Endothelial cell of umbilical vein (primary cell): ENCODE results near the gene EPB42. TPM values are rescaled to one million over a fixed set of nuclear protein-coding genes. Genes with fewer than 3 reads are reported as not detected.

Source experiments
- BruUV-seq: library from RNA; stranded (reverse); fragments of 400-500 nt; replicated peaks from 2 replicates; lab custom pipeline; 2021; lab: Mats Ljungman, UMichigan
- CTCF ChIA-PET: fragments of 300-600, 350-600 bp; sonication (Branson Sonifier 250); formaldehyde crosslinking; loops from one replicate; lab custom pipeline; 2021; ENCODE audit warnings: antibody characterized with exemption, inconsistent platforms; lab: Charles Lee
- POLR2A ChIA-PET: fragments of 300-600, 350-600 bp; sonication (Branson Sonifier 250); formaldehyde crosslinking; loops from one replicate; lab custom pipeline; 2021; ENCODE audit warnings: antibody characterized with exemption, inconsistent platforms; lab: Charles Lee
- DNase-seq: peaks from one replicate; pipeline ENCODE4 v3.0.0-alpha.2; 2011; ENCODE audit warnings: low read depth, low spot score
- FAIRE-seq: peaks from 2 replicates; lab custom pipeline; 2011; peaks lifted over from hg19 to GRCh38; lab: Jason Lieb, UNC
- H2AFZ ChIP-seq: 2 replicates; pipeline ENCODE4 v1.6.0; 2012; ENCODE audit warnings: low read depth, low read length, control low read depth, inconsistent platforms
- H3K27ac ChIP-seq: 2 replicates; pipeline ENCODE4 v1.5.1; 2011; ENCODE audit warnings: low read depth, mild to moderate bottlenecking, control low read depth, low read length, moderate library complexity; ENCODE audit not compliant: insufficient read depth
- H3K27me3 ChIP-seq, 2 experiments: 2 replicates each; pipeline versions ENCODE4 v1.6.0 to v1.6.1; 2011; ENCODE audit warnings: low read length in 2 of 2, mixed read lengths in 1 of 2; ENCODE audit not compliant: control insufficient read depth in 2 of 2, insufficient read depth in 2 of 2
- H3K36me3 ChIP-seq, 2 experiments: 2 replicates in 1 of 2; 3 replicates in 1 of 2; pipeline ENCODE4 v1.5.1; 2011; ENCODE audit warnings: low read length in 2 of 2, mild to moderate bottlenecking in 1 of 2, moderate library complexity in 1 of 2; ENCODE audit not compliant: control insufficient read depth in 2 of 2, insufficient read depth in 2 of 2; ENCODE audit errors: extremely low read depth in 1 of 2
- H3K4me1 ChIP-seq: 3 replicates; pipeline ENCODE4 v1.5.1; 2011; ENCODE audit warnings: mild to moderate bottlenecking, low read length; ENCODE audit not compliant: control insufficient read depth, insufficient read depth; ENCODE audit errors: extremely low read depth
- H3K4me2 ChIP-seq: 2 replicates; pipeline ENCODE4 v1.6.1; 2011; ENCODE audit warnings: low read length, control low read depth, mixed read lengths; ENCODE audit not compliant: insufficient read depth
- H3K4me3 ChIP-seq, 3 experiments: fragments of 200-600 bp in 1 of 3; sonication (generic), shearing (Covaris generic) in 1 of 3; replicated peaks in 1 of 3; 2 replicates each; pipeline ENCODE4 v1.5.1; 2011 to 2016; ENCODE audit warnings: control low read depth in 3 of 3, low read length in 3 of 3, mild to moderate bottlenecking in 2 of 3, inconsistent platforms in 1 of 3, low read depth in 1 of 3, moderate library complexity in 1 of 3; ENCODE audit not compliant: insufficient read depth in 1 of 3
- H3K79me2 ChIP-seq: 2 replicates; pipeline ENCODE4 v1.6.0; 2012; ENCODE audit warnings: low read length, inconsistent platforms; ENCODE audit not compliant: control insufficient read depth, insufficient read depth
- H3K9ac ChIP-seq: replicated peaks from 2 replicates; pipeline ENCODE3; 2011; ENCODE audit warnings: low read length, control low read depth; ENCODE audit not compliant: insufficient read depth; ENCODE audit errors: extremely low read depth
- H3K9me1 ChIP-seq: replicated peaks from 3 replicates; pipeline ENCODE4 v1.6.0; 2011; ENCODE audit warnings: mild to moderate bottlenecking, low read length; ENCODE audit not compliant: control insufficient read depth, insufficient read depth; ENCODE audit errors: extremely low read depth
- H3K9me3 ChIP-seq: replicated peaks from 2 replicates; pipeline ENCODE4 v1.5.1; 2012; ENCODE audit warnings: low read length, inconsistent platforms; ENCODE audit not compliant: control insufficient read depth, insufficient read depth
- H4K20me1 ChIP-seq: replicated peaks from 2 replicates; pipeline ENCODE3; 2011; ENCODE audit warnings: mild to moderate bottlenecking, low read length; ENCODE audit not compliant: control insufficient read depth, insufficient read depth; ENCODE audit errors: extremely low read depth
- EZH2 ChIP-seq: IDR thresholded peaks from 2 replicates; pipeline ENCODE4 v1.6.1; 2012; ENCODE audit warnings: borderline replicate concordance, low read depth, mild to moderate bottlenecking, moderate library complexity, low read length, inconsistent platforms; ENCODE audit not compliant: severe bottlenecking
- FOS ChIP-seq: IDR thresholded peaks from 2 replicates; pipeline ENCODE4 v1.6.1; 2011; ENCODE audit warnings: mild to moderate bottlenecking, low read length, moderate library complexity, borderline replicate concordance; ENCODE audit not compliant: insufficient read depth
- GATA2 ChIP-seq: IDR thresholded peaks from 2 replicates; pipeline ENCODE4 v1.7.0; 2011; ENCODE audit warnings: low read depth, mild to moderate bottlenecking, moderate library complexity, mixed read lengths, low read length; ENCODE audit not compliant: insufficient read length, insufficient read depth
- POLR2A ChIP-seq: IDR thresholded peaks from 2 replicates; pipeline ENCODE4 v1.6.1; 2012; ENCODE audit warnings: low read depth, mild to moderate bottlenecking, control low read depth, low read length
- POLR2AphosphoS5 ChIP-seq: IDR thresholded peaks from 2 replicates; pipeline ENCODE4 v1.6.1; 2012; ENCODE audit warnings: low read depth, mild to moderate bottlenecking, control low read depth, low read length, moderate library complexity; ENCODE audit not compliant: insufficient read depth
- dilution Hi-C: fragments of 300-500 bp; cut with MboI; formaldehyde crosslinking; loops from one replicate; pipeline ENCODE4 v1.15.0; 2019; ENCODE audit warnings: low sequenced_read_pairs; ENCODE audit not compliant: extremely low pct_ligation_motif_present
- intact Hi-C: fragments of 100-400 bp; cut with micrococcal nuclease; formaldehyde crosslinking; loops from one replicate; pipeline ENCODE4 v1.10.0; 2022
- polyA plus RNA-seq, 4 experiments: library from polyadenylated mRNA; depleted of rRNA in 3 of 4; stranded (reverse) in 3 of 4; unstranded in 1 of 4; fragments of >200 nt; gene quantifications; 2 replicates each; pipeline versions ENCODE4 v1.2.1 to v1.2.3, GENCODE V29; 2011 to 2012; ENCODE audit warnings: missing spikeins in 1 of 4
- total RNA-seq: library from RNA; stranded (reverse); gene quantifications from 2 replicates; pipeline ENCODE4 v1.2.3, GENCODE V29; 2021
- TF ChIP-seq, protein P1 (sequence below): IDR thresholded peaks from 2 replicates; pipeline ENCODE4 v1.6.1; 2011; ENCODE audit not compliant: insufficient read depth, insufficient read length

Gene EPB42
- total and polyA plus RNA-seq, 2 donors (not counting 3 experiments of a cell fraction or from before 2014, with no cell fraction given): not detected

DNA sequence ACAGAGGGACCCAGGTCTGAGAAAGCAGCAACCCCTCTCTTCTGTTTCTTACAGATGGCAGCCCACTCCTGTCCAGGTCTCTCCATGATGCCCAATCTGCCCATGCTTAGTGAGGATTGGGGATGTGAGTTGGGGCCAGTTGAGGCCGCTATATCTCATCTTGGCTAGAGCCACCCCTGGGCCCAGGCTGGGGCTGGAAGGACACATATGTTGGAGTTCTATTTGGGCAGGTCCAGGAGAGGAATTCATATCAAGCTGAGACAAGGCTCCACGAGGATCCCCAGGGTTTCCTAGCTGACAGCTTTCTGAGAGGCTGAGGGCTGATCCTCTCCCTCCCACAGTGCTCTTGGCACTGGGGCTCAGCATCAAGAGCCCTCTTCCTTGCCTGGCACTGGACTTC is 34.6 kb upstream of the EPB42 start:
- H3K4me2 ChIP-seq: no peak overlapping the region
- H3K4me3 ChIP-seq: no peak overlapping the region
- ChIA-PET CTCF (no interaction called here), POLR2A (no interaction called here)
- no peak overlapping the region for H3K27ac ChIP-seq
- no peak for TF ChIP-seq EZH2
- TF ChIP-seq POLR2AphosphoS5: no peak
- TF ChIP-seq FOS: no peak
- TF ChIP-seq POLR2A: no peak
- no peak for TF ChIP-seq GATA2
- TF ChIP-seq, protein P1, sequence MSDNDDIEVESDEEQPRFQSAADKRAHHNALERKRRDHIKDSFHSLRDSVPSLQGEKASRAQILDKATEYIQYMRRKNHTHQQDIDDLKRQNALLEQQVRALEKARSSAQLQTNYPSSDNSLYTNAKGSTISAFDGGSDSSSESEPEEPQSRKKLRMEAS: no peak
- DNase-seq: no peak
- BruUV-seq: no TSS peak
- H3K9ac ChIP-seq: no peak overlapping the region
- H3K79me2 ChIP-seq: no peaks in the 10 kb centered on the region
- FAIRE-seq: no peak
- H3K36me3 ChIP-seq: no peaks in the 10 kb centered on the region
- no peaks in the 10 kb centered on the region for H4K20me1 ChIP-seq
- dilution Hi-C loops (no loop called here), intact Hi-C loops (no loop called here)
- H3K27me3 ChIP-seq: peaks cover 3 to 7% of the 10 kb centered on the region in 2 experiments
- no peaks in the 10 kb centered on the region for H3K9me3 ChIP-seq
- no peaks in the 10 kb centered on the region for H3K4me1 ChIP-seq
- no peaks in the 10 kb centered on the region for H3K9me1 ChIP-seq
- H2AFZ ChIP-seq: no peak overlapping the region
